Measurements from ENCODE around the gene UNC5C. TPM values are rescaled to one million over a fixed set of nuclear protein-coding genes. Genes with fewer than 3 reads are reported as not detected.

UNC5C gene
- total and polyA plus RNA-seq, 10 of the 15 experiments (the other 5 are each of a cell fraction or from before 2014, with no cell fraction given), result 0.02 to 2.0 (median 0.15) TPM; not detected in 1

DNA sequence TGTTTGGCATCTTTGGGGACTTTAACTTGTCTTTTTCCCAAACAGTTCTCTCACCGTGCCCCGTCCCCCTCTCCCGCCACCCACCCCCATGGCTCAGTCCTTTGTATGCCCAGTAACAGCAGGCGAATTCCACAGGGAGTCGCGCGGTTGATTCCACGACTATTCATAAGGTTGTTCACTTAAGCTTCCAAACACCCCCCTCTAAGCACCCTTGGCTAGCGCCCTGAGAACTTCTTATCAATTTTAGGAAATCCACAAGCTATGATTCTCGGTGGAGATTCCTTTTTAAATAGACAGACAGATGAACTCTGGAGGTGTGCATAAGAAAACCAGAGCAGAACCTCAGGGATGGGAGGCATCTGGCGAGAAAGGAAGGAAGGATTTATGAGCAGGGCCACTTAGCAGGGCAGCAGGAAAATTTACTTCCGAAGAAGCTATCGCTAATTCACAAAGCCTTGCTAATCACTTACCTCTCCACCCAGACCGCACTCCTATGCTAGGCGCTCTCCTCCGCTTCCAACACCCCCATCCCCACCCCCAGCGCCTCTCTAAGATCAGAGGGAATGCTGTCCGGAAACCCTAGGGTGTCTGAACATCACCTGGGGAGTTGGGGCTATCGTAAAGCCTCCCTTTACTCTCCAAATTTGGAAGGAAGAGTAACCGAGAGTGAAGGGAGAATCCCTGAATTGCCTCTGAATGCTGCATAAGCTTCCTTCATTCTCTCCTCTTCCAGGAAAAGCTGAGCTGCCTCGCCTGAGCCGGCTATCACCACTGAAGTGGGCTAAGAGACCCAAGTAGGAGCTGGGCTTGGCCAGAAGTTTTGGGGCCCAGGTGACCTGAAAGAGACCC lies 1.7 kb downstream of the UNC5C start:
- TF ChIP-seq IRF4 (IDR thresholded peaks at IDR 0.05; ENCODE audit: low read depth, low read length), result no peak
- H3K4me1 ChIP-seq (ENCODE audit: control insufficient read depth, insufficient read depth, low read length), result no peaks in the 10 kb centered on the region
- no peak overlapping the region for H3K27ac ChIP-seq (ENCODE audit: control insufficient read depth, insufficient read depth)
- POLR2A ChIA-PET, result interaction anchor here (1.0 to 2.4 kb wide), 6 partner anchors 10 to 32 kb away, joined by 3 to 8 read pairs (median 4); no protein-coding TSS in a partner anchor
- ATAC-seq (no peak), FAIRE-seq (no peak), DNase-seq (ENCODE audit: low read depth, low spot score) (no peak)
- H3K36me3 ChIP-seq (ENCODE audit: control insufficient read depth in 2 of 2, insufficient read depth in 2 of 2, low read length in 1 of 2), result no peaks in the 10 kb centered on the region
- H3K27me3 ChIP-seq (replicated peaks in 1 of 2; ENCODE audit: control insufficient read depth in 2 of 2, insufficient read depth in 2 of 2, low read length in 1 of 2), result peaks cover 0 to 17% of the 10 kb centered on the region in 2 experiments; a peak in 2 of 4 replicates
- no peak overlapping the region for H2AFZ ChIP-seq (ENCODE audit: control insufficient read depth, low read depth, low read length)
- SMC1A ChIA-PET (ENCODE audit: uncharacterized antibody, unreplicated experiment), result interaction anchor here (0.6 to 11.7 kb wide), 7 partner anchors 9 to 55 kb away, joined by 3 to 131 read pairs (median 6); no protein-coding TSS in a partner anchor
- CTCF ChIA-PET, result interaction anchor here (1.1 to 6.6 kb wide), 6 partner anchors 11 to 140 kb away, joined by 4 to 87 read pairs (median 6); no protein-coding TSS in a partner anchor
- no peaks in the 10 kb centered on the region for H3K9me3 ChIP-seq (replicated peaks; ENCODE audit: control insufficient read depth, insufficient read depth, low read length)
- BruUV-seq (replicated peaks), result no TSS peak
- in situ Hi-C loops (cut with MboI), result no loop called here
- H3K4me3 ChIP-seq, result no peak overlapping the region
- no peak overlapping the region for H3K9ac ChIP-seq (ENCODE audit: control insufficient read depth, insufficient read depth, low read length)
- 63% methylated on average over 22 of the region's 22 CpGs for WGBS (ENCODE audit: insufficient coverage, insufficient replicate concordance, low lambda C conversion rate, missing lambda C conversion rate)
- RAD21 ChIA-PET (ENCODE audit: unreplicated experiment), result interaction anchor here (1.0 to 3.6 kb wide), 6 partner anchors 9 to 37 kb away, joined by 3 to 25 read pairs (median 4); no protein-coding TSS in a partner anchor
- no peak overlapping the region for H3K4me2 ChIP-seq (ENCODE audit: control insufficient read depth, insufficient read depth)
- intact Hi-C loops (cut with micrococcal nuclease; ENCODE audit: unreplicated experiment), result no loop called here
- H4K20me1 ChIP-seq (ENCODE audit: control insufficient read depth, insufficient read depth), result no peaks in the 10 kb centered on the region; the same call in 1 of the 2 replicates
- no peaks in the 10 kb centered on the region for H3K79me2 ChIP-seq (ENCODE audit: control insufficient read depth, insufficient read depth, low read length)

DNA sequence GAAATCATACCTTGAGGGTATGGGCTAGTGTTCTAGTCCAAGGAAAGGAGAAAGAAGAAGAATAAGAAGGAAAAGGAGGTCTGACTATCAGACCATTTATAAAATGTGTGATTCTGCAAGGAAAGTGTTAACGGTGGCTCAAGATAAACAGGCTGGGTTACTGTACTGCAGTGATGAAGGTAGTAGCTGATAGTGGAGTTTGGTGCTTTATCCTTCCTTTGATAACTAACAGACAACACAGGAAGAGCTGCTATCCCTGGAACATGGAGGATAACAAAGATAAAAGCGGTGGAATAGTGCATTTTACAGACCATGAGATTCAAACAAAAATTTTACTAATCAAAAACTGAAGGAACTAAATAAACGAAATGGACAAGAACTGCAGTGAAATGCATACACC lies 2.6 kb downstream of the UNC5C start:
- CTCF ChIA-PET, result interaction anchor here (1.1 to 6.6 kb wide), 4 partner anchors 10 to 141 kb away, joined by 4 to 87 read pairs (median 4); no protein-coding TSS in a partner anchor
- Histone ChIP-seq H3K27ac (ENCODE audit: control insufficient read depth, insufficient read depth) (no peak overlapping the region), H3K4me3 (no peak overlapping the region), H3K27me3 (replicated peaks in 1 of 2; ENCODE audit: control insufficient read depth in 2 of 2, insufficient read depth in 2 of 2, low read length in 1 of 2) (peaks cover 0 to 17% of the 10 kb centered on the region in 2 experiments; a peak in 2 of 4 replicates), H2AFZ (ENCODE audit: control insufficient read depth, low read depth, low read length) (no peak overlapping the region), H3K9me3 (replicated peaks; ENCODE audit: control insufficient read depth, insufficient read depth, low read length) (no peaks in the 10 kb centered on the region), H3K4me1 (ENCODE audit: control insufficient read depth, insufficient read depth, low read length) (no peaks in the 10 kb centered on the region), H4K20me1 (ENCODE audit: control insufficient read depth, insufficient read depth) (no peaks in the 10 kb centered on the region; the same call in 1 of the 2 replicates), H3K79me2 (ENCODE audit: control insufficient read depth, insufficient read depth, low read length) (no peaks in the 10 kb centered on the region), H3K36me3 (ENCODE audit: control insufficient read depth in 2 of 2, insufficient read depth in 2 of 2, low read length in 1 of 2) (no peaks in the 10 kb centered on the region), H3K4me2 (ENCODE audit: control insufficient read depth, insufficient read depth) (no peak overlapping the region), H3K9ac (ENCODE audit: control insufficient read depth, insufficient read depth, low read length) (no peak overlapping the region)
- 8% methylated on average over 3 of the region's 3 CpGs for WGBS (ENCODE audit: insufficient coverage, insufficient replicate concordance, low lambda C conversion rate, missing lambda C conversion rate)
- SMC1A ChIA-PET (ENCODE audit: uncharacterized antibody, unreplicated experiment), result interaction anchor here (0.8 to 11.7 kb wide), 5 partner anchors 9 to 53 kb away, joined by 3 to 131 read pairs (median 6); no protein-coding TSS in a partner anchor
- BruUV-seq (replicated peaks), result no TSS peak
- TF ChIP-seq, protein P1, sequence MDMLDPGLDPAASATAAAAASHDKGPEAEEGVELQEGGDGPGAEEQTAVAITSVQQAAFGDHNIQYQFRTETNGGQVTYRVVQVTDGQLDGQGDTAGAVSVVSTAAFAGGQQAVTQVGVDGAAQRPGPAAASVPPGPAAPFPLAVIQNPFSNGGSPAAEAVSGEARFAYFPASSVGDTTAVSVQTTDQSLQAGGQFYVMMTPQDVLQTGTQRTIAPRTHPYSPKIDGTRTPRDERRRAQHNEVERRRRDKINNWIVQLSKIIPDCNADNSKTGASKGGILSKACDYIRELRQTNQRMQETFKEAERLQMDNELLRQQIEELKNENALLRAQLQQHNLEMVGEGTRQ (IDR thresholded peaks at IDR 0.05; ENCODE audit: borderline replicate concordance, low read depth, low read length), result no peak
- POLR2A ChIA-PET, result interaction anchor here (0.6 to 1.0 kb wide), 2 partner anchors 31 to 64 kb away, joined by 3 read pairs; no protein-coding TSS in a partner anchor
- DNase-seq (ENCODE audit: low read depth, low spot score) (no peak), FAIRE-seq (no peak), ATAC-seq (no peak)
- in situ Hi-C loops (cut with MboI), result no loop called here
- RAD21 ChIA-PET (ENCODE audit: unreplicated experiment), result interaction anchor here (1.0 to 1.7 kb wide), 3 partner anchors 14 to 27 kb away, joined by 3 to 4 read pairs (median 3); no protein-coding TSS in a partner anchor
- intact Hi-C loops (cut with micrococcal nuclease; ENCODE audit: unreplicated experiment), result no loop called here

Measured in GM12878 (cell line).